ENCODE measurements around the gene ZACN.
"Not testable (repeated sequence)": the region's sequence is repeated elsewhere in the genome, so short reads cannot be mapped to it uniquely, and the experiment has no call there.

The ZACN gene

GRCh38 chr17:76054112-76054476 is 24.9 kb upstream of the ZACN start:
- no peak for DNase-seq (ENCODE audit: low read depth in 2 of 2)

DNA sequence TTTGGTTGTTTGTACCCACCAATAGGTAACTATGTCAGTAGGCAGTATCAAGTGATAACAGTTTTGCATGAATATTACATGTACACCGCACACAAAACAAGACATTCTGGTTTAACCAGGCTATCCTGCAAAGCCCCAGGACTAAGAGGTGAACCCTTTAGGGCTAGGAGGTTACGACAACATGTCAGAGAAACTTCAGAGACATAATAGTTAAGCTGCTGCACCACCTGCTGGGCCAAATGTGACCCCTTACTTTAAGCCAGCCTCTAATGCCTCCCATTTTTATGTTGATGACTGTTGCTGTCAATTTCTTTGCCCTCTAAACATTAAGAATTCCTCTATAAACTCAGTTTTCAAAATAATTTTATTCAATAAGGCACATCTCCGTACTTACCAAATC is 22.1 kb upstream of the ZACN start:
- no peak for DNase-seq (ENCODE audit: low read depth in 2 of 2)

GRCh38 chr17:76058264-76058663 is 20.7 kb upstream of the ZACN start:
- DNase-seq (ENCODE audit: low read depth in 2 of 2) = not testable (repeated sequence)

DNA sequence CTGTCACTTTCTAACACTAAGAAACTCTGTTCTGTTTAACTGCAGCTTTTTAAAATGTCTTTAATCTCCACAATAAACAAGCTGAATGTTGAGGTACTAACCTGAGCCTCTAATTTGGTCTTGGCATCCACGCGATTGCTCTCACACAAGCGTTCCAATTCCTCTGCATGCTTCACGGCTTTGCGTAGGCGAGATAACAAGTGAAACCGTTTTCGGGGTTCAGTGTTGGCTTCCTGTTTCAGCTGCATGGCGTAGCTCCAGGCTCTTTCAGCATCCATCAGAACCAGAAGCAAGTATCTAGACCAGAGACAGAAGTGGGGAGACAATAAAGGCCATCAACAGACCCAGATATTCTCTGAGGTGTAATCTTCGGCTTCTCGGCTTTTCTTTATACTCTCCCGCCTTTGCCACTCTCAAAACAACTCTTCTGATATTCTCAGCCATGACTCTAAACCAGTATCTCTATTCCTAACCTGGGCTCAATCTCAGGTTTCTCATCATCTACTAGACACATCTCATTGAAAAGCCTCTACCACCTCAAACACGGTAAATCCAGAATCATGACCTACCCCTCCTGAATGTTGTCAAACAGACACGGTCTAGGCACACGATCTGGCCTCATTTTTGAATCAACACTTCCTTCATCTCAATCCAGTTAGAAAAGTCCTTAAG is 15.0 kb upstream of the ZACN start:
- DNase-seq (ENCODE audit: low read depth in 2 of 2) = no peak

DNA sequence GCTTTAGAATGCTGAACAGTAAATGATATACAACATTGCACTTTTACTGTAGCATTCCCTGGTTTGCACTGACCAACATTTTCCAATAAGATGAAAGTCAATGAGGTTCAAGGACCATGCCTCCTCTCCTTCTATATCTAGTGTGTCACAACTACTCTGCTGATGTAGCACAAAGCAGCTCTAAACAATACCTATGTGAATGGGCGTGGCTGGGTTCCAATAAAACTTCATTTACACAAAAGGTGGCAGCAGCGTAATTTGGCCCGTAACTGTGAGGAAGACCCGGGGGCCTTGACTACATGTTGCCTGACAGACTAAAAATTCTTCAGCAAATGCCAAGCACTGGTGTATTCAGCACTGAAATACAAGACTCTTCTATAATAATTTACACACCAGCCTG is 13.2 kb upstream of the ZACN start:
- DNase-seq (ENCODE audit: low read depth in 2 of 2) = no peak

DNA sequence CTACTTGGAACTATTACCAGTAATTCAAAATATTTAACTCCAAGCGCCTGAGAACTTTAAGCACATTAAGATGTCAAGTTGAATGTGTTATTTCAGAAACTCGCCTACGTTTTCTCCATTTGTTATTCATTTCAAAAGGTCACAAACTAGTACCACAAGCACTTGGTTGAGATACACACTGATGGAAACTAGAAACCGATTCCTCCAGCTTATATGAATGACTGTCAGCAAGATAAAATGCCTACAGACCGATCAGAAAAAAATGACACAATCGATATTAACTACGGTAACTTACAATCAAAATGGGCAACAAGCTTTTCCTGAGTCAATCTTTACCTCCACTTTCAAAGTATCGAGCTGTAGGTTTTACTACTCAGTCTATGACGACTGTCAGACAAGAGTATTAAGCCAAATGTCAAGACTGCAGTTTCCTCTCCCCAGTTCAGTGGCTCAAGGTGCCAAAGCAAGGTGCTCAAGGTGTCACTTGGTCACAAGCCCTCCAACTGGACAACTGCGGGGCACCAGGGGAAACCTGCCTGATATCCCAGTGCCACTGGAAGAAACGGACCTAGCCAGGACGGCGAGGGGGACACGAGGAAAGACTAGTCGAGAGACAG is 7.3 kb upstream of the ZACN start:
- no peak for DNase-seq (ENCODE audit: low read depth in 2 of 2)

GRCh38 chr17:76072148-76072858 is 6.7 kb upstream of the ZACN start, which contains the start of gene SRP68:
SRP68 (minus strand) TSS chr17:76072517; CDS start chr17:76072491, 26 bp downstream.
- DNase-seq (ENCODE audit: low read depth in 2 of 2) = peak; percentile 61 to 72

- DNase-seq (ENCODE audit: low read depth in 2 of 2) = no peak
These were observed 4.3 kb upstream of the ZACN start, which contains the start of gene GALR2 for GRCh38 chr17:76074390-76075363. GALR2 (plus strand) TSS chr17:76074781; CDS start chr17:76074884, 103 bp downstream.

DNA sequence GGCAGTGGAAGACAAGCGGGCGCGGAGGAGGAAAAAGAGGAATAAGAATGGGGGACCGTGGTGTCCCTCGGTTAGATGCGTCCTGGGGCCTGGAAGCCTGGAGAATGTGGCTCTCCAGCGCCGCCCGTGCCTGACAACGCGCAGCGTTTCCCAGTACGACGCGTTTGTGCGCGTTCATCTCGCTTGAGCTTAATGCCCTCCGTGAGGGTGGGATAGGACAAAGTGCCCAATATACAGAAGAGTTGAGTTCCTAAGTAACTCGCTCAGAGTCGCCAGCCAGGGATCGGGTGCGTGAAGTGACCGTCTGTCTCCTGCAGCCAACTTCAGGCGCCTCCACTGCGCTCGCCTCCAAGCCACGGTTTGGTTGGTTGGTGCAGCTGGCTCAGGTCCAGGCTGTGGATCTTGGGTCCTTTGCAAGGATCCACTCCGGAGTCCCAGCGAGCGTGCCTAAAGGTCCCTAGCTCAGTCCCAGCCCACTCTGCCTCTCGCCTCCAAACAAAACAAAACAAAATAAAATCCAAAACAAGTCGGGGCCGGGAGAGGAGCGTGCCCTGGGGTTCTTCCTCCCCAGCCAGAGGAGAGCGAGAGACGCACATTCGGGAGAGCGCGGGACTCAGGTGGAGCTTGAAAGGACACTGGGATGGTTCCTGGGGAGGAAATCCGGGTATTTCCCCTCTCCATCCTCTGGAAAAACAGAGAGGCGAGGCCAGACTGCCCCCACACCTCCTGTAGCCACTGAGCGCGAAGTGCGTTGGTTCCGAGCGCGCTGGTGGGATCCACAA is 3.4 kb upstream of the ZACN start:
- DNase-seq (ENCODE audit: low read depth in 2 of 2) = no peak

DNA sequence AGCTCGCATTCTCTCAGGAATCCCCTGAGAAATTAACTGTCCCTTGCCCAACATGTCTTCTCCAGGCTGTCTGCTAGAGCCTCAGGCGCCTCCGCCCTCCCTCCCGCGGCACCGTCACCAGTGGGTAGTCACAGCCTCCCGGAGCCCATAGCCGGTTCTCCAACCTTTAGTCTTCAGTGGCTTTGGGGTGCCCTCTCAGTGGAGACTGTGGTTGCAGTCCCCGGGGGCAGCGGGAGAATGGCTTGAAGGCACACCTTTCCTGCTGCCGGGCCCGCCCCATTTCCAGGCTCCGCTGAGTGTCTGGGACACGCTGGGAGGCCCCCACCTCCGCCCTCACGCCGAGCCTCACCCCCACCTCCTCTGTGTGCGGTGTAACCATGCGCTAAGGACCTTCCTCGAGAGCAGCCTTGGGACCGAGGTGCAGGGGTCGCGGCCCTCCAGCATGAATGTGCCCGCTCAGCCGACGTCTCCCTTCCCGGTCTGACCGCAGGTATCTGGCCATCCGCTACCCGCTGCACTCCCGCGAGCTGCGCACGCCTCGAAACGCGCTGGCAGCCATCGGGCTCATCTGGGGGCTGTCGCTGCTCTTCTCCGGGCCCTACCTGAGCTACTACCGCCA is 2.7 kb upstream of the ZACN start:
- no peak for DNase-seq (ENCODE audit: low read depth in 2 of 2)

DNA sequence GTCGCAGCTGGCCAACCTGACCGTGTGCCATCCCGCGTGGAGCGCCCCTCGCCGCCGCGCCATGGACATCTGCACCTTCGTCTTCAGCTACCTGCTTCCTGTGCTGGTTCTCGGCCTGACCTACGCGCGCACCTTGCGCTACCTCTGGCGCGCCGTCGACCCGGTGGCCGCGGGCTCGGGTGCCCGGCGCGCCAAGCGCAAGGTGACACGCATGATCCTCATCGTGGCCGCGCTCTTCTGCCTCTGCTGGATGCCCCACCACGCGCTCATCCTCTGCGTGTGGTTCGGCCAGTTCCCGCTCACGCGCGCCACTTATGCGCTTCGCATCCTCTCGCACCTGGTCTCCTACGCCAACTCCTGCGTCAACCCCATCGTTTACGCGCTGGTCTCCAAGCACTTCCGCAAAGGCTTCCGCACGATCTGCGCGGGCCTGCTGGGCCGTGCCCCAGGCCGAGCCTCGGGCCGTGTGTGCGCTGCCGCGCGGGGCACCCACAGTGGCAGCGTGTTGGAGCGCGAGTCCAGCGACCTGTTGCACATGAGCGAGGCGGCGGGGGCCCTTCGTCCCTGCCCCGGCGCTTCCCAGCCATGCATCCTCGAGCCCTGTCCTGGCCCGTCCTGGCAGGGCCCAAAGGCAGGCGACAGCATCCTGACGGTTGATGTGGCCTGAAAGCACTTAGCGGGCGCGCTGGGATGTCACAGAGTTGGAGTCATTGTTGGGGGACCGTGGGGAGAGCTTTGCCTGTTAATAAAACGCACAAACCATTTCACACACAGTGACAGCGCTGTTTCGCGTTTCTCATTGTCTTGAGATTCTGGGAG is 2.0 kb upstream of the ZACN start:
- no peak for DNase-seq (ENCODE audit: low read depth in 2 of 2)

DNA sequence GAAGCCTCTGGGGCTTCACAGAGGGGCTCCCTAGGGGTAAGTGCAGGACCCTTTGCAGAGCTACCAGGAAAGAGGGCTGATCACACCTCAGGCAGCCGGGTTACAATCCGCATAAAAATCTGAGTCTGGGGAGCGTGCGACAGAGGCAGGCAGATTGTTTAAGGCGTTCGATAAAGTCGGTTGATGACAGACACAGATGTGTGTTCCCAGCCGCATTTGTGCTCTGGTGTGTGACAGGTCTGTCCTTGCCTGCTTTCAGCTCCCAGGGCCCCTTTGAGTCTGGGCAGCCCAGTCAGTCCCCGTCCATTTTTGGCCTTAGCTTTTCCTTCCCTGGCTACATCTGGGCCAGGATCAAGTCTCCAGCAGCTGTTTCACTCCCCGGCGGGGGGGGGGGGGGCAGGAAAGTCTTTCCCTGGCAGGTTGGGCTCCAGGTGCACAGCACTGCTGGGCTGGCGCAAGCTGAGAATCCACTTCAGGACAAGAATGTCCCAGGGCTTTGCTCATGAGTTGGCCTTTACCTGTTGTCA is 1.3 kb upstream of the ZACN start:
- no peak for DNase-seq (ENCODE audit: low read depth in 2 of 2)

DNA sequence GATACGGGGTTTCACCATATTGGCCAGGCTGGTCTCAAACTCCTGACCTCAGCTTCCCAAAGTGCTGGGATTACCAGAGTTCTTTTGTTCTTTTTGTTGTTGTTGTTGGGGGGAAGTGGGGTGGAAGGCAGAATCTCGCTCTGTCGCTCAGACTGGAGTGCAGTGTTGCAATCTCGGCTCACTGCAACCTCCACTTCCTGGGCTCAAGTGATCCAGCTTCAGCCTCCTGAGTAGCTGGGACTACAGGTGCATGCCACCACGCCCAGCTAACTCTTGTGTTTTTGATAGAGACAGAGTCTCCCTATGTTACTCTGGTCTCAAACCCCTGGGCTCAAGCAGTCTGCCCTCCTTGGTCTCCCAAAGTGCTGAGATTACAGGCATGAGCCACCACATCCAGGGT is 612 bp upstream of the ZACN start:
- DNase-seq (ENCODE audit: low read depth in 2 of 2) = not testable (repeated sequence)

GRCh38 chr17:76079535-76079955 is 563 bp downstream of the ZACN start:
- no peak for DNase-seq (ENCODE audit: low read depth in 2 of 2)

DNA sequence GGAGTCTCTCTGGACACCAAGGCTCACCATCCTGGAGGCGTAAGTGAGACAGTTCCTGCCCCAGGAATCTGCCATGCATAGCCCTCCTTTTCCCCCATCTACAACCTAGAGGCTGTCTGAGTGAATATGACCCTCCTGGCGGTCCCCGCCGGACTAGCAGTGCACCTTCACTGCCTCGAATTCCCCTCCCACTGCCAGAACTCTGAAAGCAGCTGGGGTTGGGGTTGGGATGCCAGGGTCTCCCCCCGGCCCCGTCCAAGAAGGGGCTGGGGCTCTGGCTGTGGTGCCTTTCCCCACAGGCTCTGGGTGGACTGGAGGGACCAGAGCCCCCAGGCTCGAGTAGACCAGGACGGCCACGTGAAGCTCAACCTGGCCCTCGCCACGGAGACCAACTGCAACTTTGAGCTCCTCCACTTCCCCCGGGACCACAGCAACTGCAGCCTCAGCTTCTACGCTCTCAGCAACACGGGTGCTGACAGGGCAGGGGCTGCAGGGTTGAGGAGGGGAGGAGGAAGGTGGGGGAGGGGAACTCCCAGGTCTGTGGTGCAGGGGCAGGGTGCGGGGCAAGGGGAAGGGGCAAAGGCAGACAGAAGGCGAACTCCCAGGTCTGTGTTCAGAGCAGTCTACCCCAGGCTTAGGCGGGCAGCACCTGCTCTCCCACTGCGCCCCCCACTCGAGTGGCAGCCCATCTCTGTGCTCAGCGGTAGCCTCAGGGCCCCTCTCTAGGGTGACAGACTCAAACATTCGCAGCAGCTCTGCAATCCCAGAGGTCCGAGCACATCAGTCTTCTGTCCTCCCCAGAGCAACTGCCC is 1.2 kb downstream of the ZACN start:
- DNase-seq (ENCODE audit: low read depth in 2 of 2) = no peak

- DNase-seq (ENCODE audit: low read depth in 2 of 2) = no peak
These were observed 1.8 kb downstream of the ZACN start for GRCh38 chr17:76080768-76081287.

DNA sequence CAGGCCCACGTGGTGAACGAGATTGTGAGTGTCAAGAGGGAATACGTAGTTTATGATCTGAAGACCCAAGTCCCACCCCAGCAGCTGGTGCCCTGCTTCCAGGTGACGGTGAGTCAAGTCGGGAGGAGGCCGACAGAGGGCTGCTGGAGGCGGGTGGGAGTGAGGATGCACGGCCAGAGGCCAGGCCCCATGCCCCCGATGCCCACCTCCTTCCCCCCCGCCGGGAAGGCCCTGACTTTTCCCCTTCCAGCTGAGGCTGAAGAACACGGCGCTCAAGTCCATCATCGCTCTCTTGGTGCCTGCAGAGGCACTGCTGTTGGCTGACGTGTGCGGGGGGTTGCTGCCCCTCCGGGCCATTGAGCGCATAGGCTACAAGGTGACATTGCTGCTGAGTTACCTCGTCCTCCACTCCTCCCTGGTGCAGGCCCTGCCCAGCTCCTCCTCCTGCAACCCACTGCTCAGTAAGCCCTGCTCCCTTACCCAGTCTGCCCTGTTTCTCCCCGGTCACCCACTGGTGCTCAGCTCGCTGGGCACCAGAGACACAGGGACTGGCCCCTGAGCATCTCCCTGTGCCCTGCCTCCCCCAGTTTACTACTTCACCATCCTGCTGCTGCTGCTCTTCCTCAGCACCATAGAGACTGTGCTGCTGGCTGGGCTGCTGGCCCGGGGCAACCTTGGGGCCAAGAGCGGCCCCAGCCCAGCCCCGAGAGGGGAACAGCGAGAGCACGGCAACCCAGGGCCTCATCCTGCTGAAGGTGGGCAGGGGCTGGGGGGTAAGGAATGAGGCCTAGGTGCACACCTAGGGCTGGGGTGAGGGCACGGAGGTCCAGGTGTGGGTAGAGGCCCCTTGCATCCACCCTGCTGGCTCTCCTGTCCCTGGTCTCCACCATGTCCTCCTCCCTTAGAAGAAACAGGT is 2.6 kb downstream of the ZACN start:
- DNase-seq (ENCODE audit: low read depth in 2 of 2) = no peak

Data from stimulated activated CD8-positive, alpha-beta memory T cell treated with anti-CD3 and anti-CD28 coated beads, Interleukin-2, amount 100 ng/mL, for 1 hour (primary cell).